ENCODE data around the gene LEO1. TPM values are rescaled to one million over a fixed set of nuclear protein-coding genes. Genes with fewer than 3 reads are reported as not detected.

Gene LEO1
- total RNA-seq, 1 donor from 2014 or later = 19.9 TPM

- H3K4me3 ChIP-seq (ENCODE audit: low read depth, low read length) = no peak overlapping the region
- no peak for DNase-seq (ENCODE audit: low read depth)
- H3K27me3 ChIP-seq (ENCODE audit: control insufficient read depth, insufficient read depth, low read length) = no peaks in the 10 kb centered on the region
- TF ChIP-seq CTCF (IDR thresholded peaks at IDR 0.05; ENCODE audit: insufficient read depth, low read length, poor library complexity, severe bottlenecking) = no peak
- H3K36me3 ChIP-seq (ENCODE audit: control insufficient read depth, insufficient read depth, low read length) = no peaks in the 10 kb centered on the region
Measured at GRCh38 chr15:51982770-51983103, 11.2 kb upstream of the LEO1 start.

GRCh38 chr15:51982013-51982769, 10.6 kb upstream of the LEO1 start:
- Histone ChIP-seq H3K36me3 (ENCODE audit: control insufficient read depth, insufficient read depth, low read length) (no peaks in the 10 kb centered on the region), H3K27me3 (ENCODE audit: control insufficient read depth, insufficient read depth, low read length) (no peaks in the 10 kb centered on the region), H3K4me3 (ENCODE audit: low read depth, low read length) (no peak overlapping the region)
- peak; percentile 41 for TF ChIP-seq CTCF (IDR thresholded peaks at IDR 0.05; ENCODE audit: insufficient read depth, low read length, poor library complexity, severe bottlenecking)
- no peak for DNase-seq (ENCODE audit: low read depth)

DNA sequence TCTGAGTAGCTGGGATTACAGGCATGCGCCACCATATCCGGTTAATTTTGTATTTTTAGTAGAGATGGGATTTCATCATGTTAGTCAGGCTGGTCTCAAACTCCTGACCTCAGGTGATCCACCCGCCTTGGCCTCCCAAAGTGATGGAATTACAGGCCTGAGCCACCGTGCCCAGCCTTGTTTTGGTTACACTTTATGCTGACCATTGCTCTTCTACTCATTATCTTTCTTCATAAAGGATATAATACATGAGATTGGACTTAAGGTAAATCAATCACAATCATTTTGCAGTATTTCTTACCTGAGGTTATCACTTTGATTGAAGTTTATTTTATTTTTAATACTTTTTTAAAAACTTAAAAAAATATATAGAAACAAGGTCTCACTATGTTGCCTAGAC, 2.2 kb upstream of the LEO1 start:
- no peak for TF ChIP-seq CTCF (IDR thresholded peaks at IDR 0.05; ENCODE audit: insufficient read depth, low read length, poor library complexity, severe bottlenecking)
- Histone ChIP-seq H3K4me3 (ENCODE audit: low read depth, low read length) (no peak overlapping the region), H3K27me3 (ENCODE audit: control insufficient read depth, insufficient read depth, low read length) (no peaks in the 10 kb centered on the region), H3K36me3 (ENCODE audit: control insufficient read depth, insufficient read depth, low read length) (no peaks in the 10 kb centered on the region)
- DNase-seq (ENCODE audit: low read depth) = no peak

GRCh38 chr15:51973220-51973619, 1.6 kb upstream of the LEO1 start:
- Histone ChIP-seq H3K36me3 (ENCODE audit: control insufficient read depth, insufficient read depth, low read length) (no peaks in the 10 kb centered on the region), H3K4me3 (ENCODE audit: low read depth, low read length) (no peak overlapping the region), H3K27me3 (ENCODE audit: control insufficient read depth, insufficient read depth, low read length) (no peaks in the 10 kb centered on the region)
- TF ChIP-seq CTCF (IDR thresholded peaks at IDR 0.05; ENCODE audit: insufficient read depth, low read length, poor library complexity, severe bottlenecking) = no peak
- no peak for DNase-seq (ENCODE audit: low read depth)

- TF ChIP-seq CTCF (IDR thresholded peaks at IDR 0.05; ENCODE audit: insufficient read depth, low read length, poor library complexity, severe bottlenecking) = no peak
- no peak for DNase-seq (ENCODE audit: low read depth)
- Histone ChIP-seq H3K4me3 (ENCODE audit: low read depth, low read length) (peak overlapping the region; percentile 97), H3K36me3 (ENCODE audit: control insufficient read depth, insufficient read depth, low read length) (no peaks in the 10 kb centered on the region), H3K27me3 (ENCODE audit: control insufficient read depth, insufficient read depth, low read length) (no peaks in the 10 kb centered on the region)
Measured at GRCh38 chr15:51971032-51971374, 575 bp downstream of the LEO1 start.
